Fibroblast of skin of back (primary cell): ENCODE results near the gene PGM3. TPM values are rescaled to one million over a fixed set of nuclear protein-coding genes. Genes with fewer than 3 reads are reported as not detected.
"Not testable (repeated sequence)": the region's sequence is repeated elsewhere in the genome, so short reads cannot be mapped to it uniquely, and the experiment has no call there.

ENCODE experiments used
- DNase-seq: peaks from one replicate; pipeline ENCODE4 v3.0.0-alpha.2; 2013
- polyA plus RNA-seq, 2 experiments: library from polyadenylated mRNA; unstranded; fragments of 120-200 nt; gene quantifications; one replicate each; pipeline ENCODE4 v1.2.1, GENCODE V29; 2013; ENCODE audit not compliant: insufficient read length in 2 of 2

The PGM3 gene
- 78.0 TPM for polyA plus RNA-seq (2013, experiment 1 of 2; ENCODE audit: insufficient read length)
- 90.1 TPM for polyA plus RNA-seq (2013, experiment 2 of 2; ENCODE audit: insufficient read length)

GRCh38 chr6:83192871-83193746, at the start of gene PGM3, which contains the start of gene RWDD2A:
Gene PGM3 (minus strand): TSS chr6:83193265. CDS start chr6:83191012, 2,253 bp downstream.
Gene RWDD2A (plus strand): TSS chr6:83193357. CDS start chr6:83194452, 1,095 bp downstream.
- DNase-seq: peak; percentile 88

DNA sequence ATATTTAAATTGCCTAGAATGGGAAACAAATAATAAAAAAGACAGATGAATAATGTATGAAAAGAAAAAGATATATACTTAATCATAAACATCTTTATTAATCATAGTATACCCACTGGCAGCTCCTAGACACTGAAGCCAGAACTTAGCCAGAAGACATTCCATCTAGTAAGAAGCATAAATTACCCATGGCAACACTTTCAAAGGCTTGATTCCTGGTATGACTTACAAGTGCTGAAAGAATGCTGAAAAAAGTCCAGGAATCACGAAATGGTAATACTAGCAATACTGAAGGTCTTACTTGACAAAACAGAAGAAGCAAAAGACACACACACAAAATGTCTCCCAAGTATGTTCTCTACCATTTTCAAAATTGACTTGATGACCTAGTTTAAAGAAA, 38.1 kb upstream of the PGM3 start:
- DNase-seq: peak; percentile 89

DNA sequence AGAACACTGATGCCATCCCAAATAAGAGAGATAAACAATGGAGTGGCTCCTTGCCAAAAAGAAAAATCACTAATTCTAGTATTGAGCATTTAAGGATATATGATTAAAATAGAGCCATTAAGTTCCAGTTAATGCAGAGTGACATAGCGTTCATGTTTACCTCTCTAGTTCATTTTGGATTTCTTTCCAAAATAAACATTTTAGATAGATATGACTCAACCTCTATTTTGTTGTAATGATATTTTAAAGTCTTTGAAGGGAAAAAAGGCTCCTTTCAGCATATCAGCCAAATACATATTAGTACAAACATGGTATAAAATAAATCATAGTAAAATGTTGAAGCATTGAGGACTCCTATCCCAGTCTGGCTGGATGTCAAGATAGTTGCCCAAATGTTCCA, 33.5 kb upstream of the PGM3 start:
- DNase-seq: no peak

- peak; percentile 52 for DNase-seq
Measured at GRCh38 chr6:83221889-83222479, 28.9 kb upstream of the PGM3 start.

DNA sequence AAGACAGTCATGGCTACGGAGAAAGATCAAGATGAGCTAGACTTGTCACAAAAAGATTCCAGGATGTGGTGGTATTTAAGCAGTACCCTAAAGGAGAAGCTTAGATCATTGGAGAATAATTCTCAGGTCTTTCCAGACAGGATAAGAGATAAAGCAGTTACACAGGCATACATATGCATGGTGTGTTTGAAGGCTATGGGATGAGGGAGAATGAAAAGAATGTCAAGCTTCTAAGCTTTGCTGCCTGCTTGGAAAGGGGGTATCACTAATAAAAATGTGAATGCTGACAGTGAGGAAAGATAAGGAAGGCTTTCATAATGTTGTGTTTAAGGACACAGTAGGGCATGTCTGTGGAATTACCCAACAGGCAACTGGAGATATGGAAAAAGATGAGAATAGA, 28.2 kb upstream of the PGM3 start:
- DNase-seq: peak; percentile 63

GRCh38 chr6:83220121-83220520, 27.1 kb upstream of the PGM3 start:
- no peak for DNase-seq

DNA sequence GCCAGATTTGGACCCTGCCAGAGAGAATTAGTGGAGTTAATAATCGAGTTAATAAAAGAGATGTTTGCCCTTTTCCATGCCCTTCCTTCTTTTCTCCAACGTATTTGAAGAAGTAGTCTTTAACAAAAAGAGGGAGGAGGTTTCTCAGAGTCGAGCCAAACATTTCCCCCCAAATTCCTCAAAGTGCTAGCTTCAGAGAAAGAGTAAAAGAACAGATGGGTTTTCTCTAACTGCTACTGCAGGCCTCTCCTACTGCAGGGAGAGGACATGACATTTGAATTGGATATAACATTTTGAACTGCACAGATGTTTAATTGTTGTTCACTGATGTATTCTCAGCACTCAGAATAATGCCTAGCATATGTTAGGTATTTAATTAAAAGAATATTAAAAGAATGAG, 25.6 kb upstream of the PGM3 start:
- no peak for DNase-seq

DNA sequence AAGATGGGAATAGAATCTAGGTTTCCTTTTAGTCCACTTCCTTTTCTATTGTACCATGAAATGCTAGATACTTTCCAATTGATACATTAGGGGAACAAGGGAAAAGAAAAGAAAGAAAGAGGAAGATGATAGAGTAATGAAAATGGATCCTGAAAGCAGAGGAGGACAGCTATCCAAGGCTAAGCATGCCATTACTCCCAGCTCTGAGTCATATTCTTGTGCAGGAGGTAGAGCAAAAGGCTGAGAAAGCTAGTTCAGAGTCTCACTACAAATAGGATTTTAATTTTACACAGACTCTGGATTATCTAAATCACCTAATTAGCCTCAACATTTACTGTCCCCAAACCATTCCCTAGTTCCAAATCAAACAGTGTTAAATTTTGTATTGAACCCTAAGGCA, 23.7 kb upstream of the PGM3 start:
- peak; percentile 37 for DNase-seq

- peak; percentile 83 for DNase-seq
Measured at GRCh38 chr6:83215131-83216047, 22.3 kb upstream of the PGM3 start.

DNA sequence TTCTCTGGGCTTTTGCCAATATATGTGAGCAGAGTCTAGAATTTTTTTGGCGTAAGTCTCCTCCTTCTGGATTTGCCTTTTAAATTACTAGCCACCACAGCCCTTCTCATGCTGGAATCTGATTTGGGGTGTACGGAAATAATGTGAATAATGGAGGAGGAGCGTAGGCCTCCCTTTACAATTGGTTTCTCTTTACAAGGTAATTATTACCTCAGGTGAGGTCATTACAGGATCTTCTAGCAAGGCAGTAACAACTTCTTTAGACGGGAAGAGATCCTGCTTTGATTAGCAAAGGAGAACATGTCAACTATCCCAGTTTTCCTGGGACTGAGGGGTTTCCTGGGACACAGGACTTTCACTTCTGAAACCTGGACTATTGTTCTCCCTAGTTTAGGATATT, 9.0 kb upstream of the PGM3 start:
- DNase-seq: no peak

GRCh38 chr6:83199863-83200225, 6.8 kb upstream of the PGM3 start:
- DNase-seq: peak; percentile 39

- DNase-seq: no peak
Measured at GRCh38 chr6:83199173-83199862, 6.3 kb upstream of the PGM3 start.

- DNase-seq: peak; percentile 60
Measured at GRCh38 chr6:83198486-83199172, 5.6 kb upstream of the PGM3 start.

GRCh38 chr6:83193747-83194566, 892 bp upstream of the PGM3 start:
- DNase-seq: peak; percentile 48

DNA sequence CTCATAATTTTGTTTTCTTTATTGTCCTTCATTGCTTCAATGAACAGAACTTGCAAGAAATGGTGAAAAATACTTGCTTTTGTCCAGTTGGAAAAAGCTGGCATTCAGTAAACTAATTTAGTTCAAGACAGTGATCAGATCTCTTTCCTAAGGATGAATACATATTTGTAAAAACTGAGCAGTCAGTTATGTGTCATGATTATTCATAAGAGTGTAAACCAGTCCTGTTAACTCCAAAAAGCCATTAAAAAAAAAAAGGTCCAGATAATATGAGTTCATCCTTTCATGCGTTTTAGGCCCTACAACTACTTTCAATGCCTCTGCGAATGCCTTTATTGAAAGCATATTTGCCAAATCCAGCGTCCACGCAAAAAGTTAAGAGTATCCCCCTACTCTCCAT, 609 bp downstream of the PGM3 start:
- peak; percentile 17 for DNase-seq

DNA sequence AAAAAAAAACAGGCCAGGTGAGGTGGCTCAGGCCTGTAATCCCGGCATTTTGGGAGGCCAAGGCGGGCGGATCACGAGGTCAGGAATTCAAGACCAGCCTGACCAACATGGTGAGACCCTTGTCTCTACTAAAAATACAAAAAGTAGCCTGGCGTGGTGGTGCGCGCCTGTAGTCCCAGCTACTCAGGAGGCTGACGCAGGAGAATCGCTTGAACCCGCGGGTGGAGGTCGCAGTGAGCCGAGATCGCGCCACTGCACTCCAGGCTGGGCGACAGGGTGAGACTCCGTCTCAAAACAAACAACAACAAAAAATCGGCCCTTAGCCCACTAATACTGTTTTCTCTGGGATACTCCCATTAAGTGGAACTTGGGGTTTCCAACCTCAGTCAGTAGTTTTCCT, 1.1 kb downstream of the PGM3 start:
- not testable (repeated sequence) for DNase-seq

DNA sequence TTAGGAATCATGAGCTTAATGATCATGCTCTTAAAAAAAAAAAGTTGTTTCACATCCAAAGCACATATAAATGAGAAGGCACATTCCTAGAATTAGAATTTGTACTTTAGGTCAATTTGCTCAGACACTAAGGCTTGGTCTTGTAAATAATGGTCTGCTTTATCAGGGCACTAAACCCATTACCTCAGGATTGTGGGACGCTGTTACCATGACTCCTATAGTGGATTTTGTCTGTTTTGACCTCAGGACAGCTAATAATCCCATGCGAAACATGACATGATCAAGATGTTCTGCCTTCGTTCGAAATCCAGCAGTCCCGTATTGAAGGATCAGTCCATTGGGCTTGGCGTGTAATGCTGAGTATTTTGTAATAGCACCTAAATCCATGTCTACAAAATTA, 2.4 kb downstream of the PGM3 start:
- DNase-seq: no peak

- no peak for DNase-seq
Measured at GRCh38 chr6:83188501-83188900, 4.6 kb downstream of the PGM3 start.

DNA sequence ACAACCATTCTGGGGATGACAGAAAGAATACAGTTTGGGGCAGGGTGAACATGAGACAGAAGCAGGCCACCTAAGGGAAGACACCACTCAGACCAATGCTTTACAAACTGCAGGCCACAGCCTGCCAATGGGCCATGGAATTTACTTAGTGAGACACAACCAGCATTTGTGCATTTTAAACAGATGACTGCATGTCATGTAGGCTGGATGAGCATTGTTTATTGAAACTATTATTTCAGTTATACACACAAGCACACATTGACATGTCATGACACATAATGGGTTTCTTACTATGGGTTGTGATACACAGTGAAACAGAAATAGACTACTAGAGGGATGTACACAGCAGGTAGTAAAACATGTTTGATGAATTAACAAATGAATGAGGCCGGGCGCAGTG, 8.0 kb downstream of the PGM3 start:
- DNase-seq: peak; percentile 12

- peak; percentile 96 for DNase-seq
Measured at GRCh38 chr6:83183082-83183828, 9.8 kb downstream of the PGM3 start.
